GM10847 (cell line): ENCODE measurements around the gene TBR1.

Experiments used
- POLR2A ChIP-seq: IDR thresholded peaks from 2 replicates; pipeline ENCODE4 v1.6.1; 2011; ENCODE audit not compliant: insufficient read length; ENCODE audit errors: extremely low read depth

The TBR1 gene

DNA sequence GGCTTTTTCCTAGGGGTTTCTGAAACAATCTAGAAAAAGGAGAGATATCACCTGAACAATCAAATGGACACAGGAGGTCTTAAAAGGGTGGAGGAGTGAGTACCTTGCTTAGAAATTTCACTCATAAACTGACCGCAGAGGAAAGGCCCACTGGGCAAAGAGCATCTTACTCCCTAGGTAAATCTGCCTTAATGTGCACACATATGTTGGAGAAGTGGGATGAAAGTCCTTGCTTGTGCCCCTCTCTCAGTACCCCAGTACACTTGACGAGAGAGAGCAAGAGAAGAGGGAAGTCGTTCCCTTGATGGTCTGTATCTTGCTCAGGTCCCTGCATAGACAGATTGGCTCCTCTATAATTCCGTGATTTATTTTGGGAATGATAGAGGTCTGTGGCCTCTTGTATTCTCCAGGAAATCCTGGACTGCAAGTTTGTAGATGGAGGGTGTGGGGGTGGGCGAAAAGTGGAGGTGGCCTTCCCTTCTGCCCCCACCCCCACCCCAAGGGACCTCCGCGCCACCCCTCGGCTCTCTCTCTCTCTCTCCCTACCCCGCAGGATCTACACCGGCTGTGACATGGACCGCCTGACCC, 6.8 kb downstream of the TBR1 start:
- TF ChIP-seq POLR2A = no peak

DNA sequence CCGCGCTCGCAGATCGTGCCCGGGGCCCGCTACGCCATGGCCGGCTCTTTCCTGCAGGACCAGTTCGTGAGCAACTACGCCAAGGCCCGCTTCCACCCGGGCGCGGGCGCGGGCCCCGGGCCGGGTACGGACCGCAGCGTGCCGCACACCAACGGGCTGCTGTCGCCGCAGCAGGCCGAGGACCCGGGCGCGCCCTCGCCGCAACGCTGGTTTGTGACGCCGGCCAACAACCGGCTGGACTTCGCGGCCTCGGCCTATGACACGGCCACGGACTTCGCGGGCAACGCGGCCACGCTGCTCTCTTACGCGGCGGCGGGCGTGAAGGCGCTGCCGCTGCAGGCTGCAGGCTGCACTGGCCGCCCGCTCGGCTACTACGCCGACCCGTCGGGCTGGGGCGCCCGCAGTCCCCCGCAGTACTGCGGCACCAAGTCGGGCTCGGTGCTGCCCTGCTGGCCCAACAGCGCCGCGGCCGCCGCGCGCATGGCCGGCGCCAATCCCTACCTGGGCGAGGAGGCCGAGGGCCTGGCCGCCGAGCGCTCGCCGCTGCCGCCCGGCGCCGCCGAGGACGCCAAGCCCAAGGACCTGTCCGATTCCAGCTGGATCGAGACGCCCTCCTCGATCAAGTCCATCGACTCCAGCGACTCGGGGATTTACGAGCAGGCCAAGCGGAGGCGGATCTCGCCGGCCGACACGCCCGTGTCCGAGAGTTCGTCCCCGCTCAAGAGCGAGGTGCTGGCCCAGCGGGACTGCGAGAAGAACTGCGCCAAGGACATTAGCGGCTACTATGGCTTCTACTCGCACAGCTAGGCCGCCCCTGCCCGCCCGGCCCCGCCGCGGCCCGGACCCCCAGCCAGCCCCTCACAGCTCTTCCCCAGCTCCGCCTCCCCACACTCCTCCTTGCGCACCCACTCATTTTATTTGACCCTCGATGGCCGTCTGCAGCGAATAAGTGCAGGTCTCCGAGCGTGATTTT, 7.6 kb downstream of the TBR1 start:
- no peak for TF ChIP-seq POLR2A

DNA sequence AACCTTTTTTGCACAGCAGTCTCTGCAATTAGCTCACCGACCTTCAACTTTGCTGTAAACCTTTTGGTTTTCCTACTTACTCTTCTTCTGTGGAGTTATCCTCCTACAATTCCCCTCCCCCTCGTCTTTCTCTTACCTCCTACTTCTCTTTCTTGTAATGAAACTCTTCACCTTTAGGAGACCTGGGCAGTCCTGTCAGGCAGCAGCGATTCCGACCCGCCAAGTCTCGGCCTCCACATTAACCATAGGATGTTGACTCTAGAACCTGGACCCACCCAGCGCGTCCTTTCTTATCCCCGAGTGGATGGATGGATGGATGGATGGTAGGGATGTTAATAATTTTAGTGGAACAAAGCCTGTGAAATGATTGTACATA, 8.3 kb downstream of the TBR1 start:
- TF ChIP-seq POLR2A = no peak

DNA sequence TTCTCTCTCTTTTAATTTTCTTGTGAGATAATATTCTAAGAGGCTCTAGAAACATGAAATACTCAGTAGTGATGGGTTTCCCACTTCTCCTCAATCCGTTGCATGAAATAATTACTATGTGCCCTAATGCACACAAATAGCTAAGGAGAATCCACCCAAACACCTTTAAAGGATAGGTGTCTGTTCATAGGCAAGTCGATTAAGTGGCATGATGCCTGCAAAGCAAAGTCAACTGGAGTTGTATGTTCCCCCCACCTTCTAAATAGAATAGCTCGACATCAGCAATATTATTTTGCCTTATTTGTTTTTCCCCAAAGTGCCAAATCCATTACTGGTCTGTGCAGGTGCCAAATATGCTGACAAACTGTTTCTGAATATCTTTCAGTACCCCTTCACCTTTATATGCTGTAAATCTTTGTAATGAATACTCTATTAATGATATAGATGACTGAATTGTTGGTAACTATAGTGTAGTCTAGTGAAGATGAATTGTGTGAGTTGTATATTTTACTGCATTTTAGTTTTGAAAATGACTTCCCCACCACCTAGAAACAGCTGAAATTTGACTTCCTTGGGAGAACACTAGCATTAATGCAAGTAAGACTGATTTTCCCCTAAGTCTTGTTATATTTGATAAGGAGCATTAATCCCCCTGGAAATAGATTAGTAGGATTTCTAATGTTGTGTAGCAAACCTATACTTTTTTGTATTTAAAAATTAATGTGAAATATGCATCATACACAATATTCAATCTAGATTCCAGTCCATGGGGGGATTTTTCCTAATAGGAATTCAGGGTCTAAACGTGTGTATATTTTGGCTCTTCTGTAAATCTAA, 9.0 kb downstream of the TBR1 start:
- no peak for TF ChIP-seq POLR2A

DNA sequence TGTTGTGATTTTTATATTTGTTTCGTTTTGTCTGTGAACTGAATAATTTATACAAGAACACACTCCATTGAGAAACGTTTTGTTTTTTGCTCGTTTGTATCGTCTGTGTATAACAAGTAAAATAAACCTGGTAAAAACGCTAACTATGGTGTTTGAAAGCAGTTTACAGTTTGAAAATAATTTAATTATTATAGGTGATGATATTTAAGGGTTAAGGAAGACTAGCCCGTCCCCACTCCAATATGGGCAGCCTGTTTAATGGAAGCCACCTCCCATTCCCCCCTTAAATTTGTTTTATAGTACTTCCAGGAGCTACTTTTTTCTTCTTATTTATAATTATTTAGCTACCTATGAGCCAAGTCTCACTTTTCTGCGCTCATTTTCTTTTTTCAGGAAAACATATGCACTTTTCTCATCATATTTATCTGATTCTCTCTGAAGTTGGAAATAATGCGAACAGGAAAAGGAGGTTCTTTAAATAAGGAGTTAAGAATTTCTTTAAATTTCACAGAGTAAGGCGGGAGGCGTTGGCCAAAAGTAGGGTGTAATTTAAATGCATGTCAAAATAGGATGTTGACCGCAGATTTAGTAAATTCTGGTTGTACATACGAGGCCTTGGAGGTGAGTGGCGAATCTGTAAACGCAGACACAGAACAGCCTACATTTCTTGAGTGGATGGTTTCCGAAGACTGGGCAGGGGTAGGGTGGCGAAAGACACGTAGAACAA, 9.8 kb downstream of the TBR1 start:
- no peak for TF ChIP-seq POLR2A

DNA sequence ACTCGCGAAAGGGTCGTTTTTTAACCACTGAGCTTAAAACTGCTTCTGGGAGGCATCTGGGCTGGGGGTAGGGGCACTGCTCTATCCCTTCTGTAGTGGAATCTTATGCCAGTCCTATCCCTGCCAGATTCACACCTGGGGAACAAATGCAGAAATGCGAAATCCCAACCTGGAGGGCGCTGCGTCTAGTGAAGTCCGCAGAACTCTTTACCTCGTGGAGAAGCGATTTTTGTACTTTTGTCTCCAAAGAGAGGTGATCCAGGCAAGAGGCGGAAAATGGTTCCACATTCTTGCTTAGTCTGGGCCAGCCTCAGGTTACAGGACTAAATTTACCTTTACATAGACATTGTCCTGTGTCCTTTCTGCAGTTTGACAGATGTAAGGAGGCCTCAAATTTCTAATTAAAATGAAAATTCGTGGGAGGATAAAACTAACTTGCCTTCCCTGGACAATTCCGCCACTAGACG, 10.4 kb downstream of the TBR1 start:
- no peak for TF ChIP-seq POLR2A

DNA sequence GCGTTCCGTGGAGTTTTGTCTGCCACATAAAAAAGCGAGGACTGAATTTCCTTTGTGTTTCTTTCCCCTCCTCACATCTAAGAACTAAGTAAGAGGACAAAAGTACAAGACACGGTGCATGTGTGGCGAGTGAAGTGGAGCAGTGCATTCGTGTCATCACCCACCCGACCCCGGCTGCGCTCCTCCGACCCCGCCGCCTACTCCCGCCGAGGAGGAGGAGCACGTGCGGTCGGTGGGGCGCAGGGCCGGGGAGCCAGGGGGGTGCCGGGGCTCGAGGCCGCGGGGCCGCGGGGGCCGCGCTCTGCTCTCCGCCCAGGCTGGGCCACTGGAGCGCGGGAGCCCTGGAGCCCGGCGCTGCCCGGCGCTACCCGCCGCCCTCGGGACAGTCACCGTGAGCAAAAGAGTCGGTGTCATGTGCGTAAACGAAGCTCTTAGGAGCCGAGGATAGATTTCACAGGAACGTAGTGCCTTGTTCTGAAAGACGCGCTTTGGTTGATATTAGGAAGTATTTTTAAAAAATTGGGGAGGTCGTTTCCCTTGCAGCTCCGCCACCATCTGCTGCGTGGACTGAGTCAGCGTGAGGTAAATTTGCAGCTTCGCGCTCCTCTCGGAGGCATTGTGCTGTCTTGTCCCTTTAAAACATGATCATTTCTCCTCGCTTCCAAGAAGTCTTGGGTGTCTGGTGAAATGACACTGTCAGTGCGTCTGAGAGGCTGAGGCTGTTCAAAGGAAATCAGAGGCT, 11.0 kb downstream of the TBR1 start:
- no peak for TF ChIP-seq POLR2A

DNA sequence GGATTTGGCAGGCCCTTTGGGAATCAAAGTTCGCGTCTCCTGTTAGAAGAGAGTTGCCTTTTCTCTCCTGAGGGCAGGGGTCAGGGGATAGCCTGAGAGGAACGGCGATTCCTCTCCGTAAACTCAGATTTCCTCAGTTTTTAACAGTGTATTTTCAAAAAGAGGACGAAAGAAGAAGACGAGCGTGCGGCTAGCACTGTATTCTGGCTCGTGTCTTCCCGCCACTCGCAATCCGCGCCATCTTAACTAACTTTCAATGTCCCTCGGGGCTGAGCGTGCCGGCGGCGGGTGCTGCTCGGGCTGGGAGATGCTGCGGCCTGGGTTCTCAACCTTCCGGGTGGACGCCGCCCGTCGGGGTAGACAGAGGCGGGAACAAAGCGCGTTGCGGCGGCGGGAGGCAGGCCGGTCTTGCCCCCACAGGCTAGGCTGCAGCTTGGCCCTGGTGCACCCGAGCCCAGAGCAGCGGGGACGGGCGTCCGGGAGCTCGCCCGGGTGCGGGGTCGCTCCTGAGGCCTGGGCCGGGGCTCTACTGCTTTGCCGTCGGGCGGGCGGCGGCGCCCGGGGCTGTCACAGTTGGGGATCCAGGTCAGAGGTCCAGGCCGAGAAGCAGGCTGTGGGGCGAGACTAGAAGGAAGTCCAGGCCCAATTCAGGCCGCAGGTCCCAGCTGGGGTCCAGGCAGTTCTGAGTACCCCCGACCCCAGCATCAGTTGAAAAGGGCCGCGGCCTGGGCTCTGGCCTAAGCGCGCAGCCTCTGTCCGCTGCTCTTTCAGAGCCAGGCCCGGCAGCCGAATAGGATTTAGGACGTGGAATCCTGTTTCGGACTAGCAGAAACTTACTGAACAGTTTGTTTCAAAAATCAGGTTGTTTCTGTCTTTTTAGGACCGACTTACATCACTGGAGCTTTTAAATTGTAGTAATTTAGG, 11.8 kb downstream of the TBR1 start:
- no peak for TF ChIP-seq POLR2A

DNA sequence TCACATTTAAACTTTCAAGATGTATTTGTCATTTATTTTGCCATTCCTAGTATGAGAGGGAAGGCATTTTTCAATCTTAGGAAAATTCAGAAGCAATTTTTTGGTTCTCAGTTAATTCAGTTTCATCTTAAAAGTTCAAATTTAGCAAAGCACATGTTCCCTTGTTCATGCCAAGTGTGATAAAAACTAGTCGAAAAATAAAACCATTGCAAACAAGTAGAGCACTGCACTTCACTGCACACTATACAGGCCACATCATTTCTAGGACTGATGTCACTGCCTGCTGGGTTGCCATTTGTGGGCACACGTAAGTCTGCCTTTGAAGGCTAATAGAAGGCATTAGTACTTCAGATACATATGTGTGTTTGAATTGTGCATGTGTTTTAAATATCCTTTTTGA, 14.3 kb downstream of the TBR1 start:
- no peak for TF ChIP-seq POLR2A

DNA sequence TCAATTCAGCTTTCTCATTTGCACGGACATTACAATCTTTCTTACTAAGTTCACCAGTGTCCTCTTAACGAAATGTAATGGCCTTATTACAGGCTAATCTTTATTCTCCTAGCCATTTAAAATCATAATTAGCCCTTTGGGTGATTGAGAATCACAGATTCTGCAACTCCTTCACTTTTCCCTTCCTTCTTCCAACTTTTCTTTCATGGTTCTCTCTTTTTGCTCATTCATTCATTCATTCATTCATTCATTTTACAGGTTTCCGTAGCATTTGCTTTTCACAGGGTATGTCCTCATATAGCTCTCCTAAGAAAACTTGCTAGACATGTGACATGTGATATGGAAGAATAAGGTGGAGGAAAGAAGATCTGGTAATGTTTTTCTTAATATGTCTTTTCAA, 16.0 kb downstream of the TBR1 start:
- no peak for TF ChIP-seq POLR2A

DNA sequence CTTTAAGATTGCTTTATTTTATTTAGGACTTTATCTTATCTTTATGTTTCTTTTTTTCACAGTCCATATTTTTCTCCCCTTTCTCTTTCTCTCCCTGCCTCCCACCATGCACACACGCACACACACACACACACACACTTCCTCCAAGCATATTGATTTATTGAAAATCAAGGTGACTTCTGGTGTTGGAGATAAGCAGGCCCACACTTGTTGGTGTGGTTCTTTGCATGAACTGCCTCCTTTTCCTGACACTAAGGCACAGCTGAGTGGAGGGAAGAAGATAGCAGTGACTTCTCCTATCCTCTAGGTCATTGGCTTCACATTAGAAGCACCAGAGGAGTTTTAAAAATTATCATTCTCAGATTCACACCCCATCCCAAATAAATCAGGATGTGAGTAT, 18.0 kb downstream of the TBR1 start:
- TF ChIP-seq POLR2A = no peak

DNA sequence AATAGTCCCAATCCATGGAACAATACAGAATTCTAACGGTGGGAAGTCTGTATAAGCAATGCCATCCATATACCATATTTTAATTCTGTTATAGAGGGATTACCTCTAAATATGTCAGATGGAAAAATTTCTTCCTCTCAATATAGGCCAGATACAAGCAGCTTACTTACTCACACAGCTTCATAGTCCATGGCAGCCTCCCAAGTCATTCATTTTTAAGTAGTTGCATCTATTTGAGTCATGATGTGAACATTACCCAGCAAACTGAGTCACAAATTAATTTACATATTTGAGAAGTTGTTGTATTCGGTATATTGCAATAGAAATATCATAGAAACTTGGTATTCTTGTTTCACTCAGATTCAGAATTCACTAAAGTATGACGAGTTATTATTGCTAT, 20.3 kb downstream of the TBR1 start:
- no peak for TF ChIP-seq POLR2A

DNA sequence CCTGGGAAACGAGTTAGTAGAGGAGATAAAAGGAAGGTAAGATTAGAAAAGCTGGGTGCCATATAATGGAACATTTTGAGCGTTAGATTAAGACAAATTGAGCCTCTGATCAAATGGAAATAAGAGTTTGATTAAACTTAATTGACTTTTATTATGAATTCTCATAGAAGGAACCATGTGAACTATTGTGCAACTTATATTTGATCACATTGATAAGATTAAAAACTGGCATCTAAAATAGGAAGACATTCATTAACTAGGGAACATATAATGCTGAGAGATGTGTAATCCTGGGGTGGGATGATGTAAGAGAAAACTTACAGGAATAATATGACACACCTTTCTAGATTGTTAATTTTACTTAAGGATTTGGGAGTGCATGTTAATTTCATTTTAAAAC, 22.5 kb downstream of the TBR1 start:
- TF ChIP-seq POLR2A = no peak

DNA sequence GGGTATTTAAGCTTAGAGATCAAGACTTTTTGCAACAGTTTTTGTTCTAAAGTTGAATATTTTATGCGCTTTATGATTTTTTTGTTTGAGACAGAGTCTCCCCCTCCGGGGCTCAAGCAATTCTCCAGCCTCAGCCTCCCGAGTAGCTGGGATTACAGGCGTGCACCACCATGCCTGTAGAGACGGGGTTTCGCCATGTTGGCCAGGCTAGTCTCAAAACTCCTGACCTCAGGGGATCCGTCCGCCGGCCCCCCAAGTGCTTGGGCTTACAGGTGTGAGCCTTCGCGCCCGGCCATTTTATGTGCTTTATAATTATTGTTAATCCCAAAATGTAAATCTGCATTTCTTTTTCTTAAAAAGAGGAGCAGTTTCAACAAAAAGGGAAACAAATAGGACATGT, 29.0 kb downstream of the TBR1 start:
- TF ChIP-seq POLR2A = no peak

DNA sequence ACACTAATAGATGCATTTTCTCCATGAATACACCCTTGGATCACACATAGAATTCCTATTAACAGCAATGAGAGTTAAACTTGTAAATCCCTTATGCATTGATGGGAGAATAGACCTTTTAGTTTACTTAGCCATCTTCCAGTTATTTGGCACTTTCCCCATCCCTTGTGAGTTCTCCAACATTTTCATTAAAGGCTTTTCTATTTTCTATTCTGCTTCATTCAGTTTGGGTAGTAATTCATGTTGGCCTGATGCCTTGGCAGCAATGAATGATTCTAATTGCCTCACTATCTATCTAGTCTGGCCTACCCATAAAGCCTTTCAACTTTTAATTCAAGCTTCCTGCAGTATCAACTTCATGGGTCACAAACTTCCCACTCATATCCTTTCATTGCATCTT, 32.3 kb downstream of the TBR1 start:
- TF ChIP-seq POLR2A = no peak
